NCI-H446 treated with DMSO at 0.1 percent for 48 hours (cell line): ENCODE results near the gene CROCC2.

Source experiments
- DNase-seq: peaks from one replicate; lab custom pipeline; 2025; lab: John Stamatoyannopoulos, UW

CROCC2 gene

GRCh38 chr2:240906141-240906910, at the start of gene CROCC2:
Gene CROCC2 (plus strand): TSS chr2:240906336. CDS start chr2:240906514, 178 bp downstream.
- no peak for DNase-seq

DNA sequence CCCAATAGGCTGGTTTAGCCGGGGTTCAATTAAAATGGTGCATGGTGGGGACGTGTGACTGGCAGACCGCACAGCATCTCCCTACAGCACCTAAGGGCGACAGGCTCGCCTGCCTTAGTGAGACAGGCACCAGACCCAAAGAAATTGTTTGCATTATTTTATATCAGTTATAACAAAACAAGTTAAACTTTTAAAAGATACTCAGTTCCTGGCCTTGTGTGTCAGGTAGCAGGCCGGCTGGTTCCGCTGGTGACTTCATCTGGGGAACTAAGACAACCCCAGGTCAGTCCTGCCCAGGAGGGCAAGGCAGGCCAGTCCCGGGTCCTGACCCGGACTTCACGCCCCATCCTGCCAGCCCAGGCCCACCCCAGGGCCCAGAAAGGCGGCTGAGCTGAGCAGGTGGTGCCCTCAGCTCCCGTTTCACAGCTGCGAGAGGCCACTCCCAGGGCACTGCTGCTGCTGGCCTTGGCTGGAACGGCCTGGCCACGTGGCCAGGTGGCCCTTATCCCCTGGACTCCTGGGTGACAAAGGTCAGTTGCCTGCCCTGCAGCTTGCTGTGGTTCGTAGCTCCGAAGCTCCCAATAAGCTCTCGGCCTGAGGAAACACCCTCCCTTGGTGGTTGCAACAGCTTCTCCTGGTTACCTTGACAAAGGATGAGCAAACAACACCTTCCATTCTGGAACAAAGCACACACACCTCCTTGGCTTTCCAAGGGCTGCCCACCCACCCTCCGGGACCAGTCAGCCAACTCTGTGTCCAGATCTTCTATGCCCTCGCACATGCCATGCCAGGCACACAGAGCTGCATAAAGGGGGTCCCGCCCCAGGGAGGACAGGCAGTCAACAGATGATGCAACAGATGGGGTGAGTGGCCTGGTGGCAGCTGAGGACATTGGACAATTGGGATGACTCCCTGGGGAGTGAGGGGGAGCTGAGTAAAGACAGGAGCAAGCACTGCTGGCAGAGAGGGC, 48.8 kb upstream of the CROCC2 start:
- DNase-seq: no peak

- DNase-seq: no peak
Observed at GRCh38 chr2:240858321-240858720, 47.8 kb upstream of the CROCC2 start.

DNA sequence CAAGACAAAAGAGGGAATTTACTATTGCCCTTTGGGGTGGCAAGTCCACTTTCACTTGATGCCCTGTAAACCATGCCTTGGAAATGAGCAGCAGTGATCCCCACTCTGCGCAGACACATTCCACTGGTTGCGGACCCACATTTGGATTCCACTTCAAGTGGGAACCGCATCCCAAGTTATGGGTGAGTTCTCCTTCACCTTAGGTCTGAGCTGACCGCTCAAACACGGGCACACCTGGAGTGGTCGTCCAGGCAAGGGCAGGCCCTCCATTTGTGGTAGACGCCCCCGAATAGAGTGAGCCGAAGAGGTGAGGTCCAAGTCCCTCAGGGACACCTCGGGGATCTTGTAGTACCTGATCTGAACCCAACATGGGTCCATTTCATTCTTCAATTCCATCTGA, 47.3 kb upstream of the CROCC2 start:
- no peak for DNase-seq

GRCh38 chr2:240861547-240861946, 44.6 kb upstream of the CROCC2 start:
- no peak for DNase-seq

- no peak for DNase-seq
Observed at GRCh38 chr2:240864475-240864874, 41.7 kb upstream of the CROCC2 start.

DNA sequence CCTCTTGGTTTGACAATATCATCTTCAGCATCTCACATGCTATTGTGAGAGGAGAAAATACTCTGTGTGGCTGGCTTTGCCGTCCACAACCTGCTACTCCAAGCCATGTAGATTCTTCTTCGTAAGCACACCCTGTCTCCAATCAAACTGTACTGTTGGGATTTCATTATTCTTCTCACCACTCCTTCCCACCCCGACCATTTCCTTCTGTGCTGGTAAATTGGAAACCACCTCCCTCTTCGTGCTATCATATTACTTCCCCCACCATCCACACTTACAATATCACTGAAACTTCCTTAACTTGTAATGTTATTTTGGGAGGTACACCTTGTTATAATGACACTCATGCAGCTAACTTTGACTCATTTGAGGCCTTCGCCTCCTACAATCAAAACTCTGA, 40.7 kb upstream of the CROCC2 start:
- DNase-seq: no peak

- no peak for DNase-seq
Observed at GRCh38 chr2:240868286-240869108, 37.6 kb upstream of the CROCC2 start, which contains the start of gene AGXT. Gene AGXT (plus strand): TSS chr2:240868824. CDS start chr2:240868866, 42 bp downstream.

- no peak for DNase-seq
Observed at GRCh38 chr2:240869109-240869955, 36.8 kb upstream of the CROCC2 start.

DNA sequence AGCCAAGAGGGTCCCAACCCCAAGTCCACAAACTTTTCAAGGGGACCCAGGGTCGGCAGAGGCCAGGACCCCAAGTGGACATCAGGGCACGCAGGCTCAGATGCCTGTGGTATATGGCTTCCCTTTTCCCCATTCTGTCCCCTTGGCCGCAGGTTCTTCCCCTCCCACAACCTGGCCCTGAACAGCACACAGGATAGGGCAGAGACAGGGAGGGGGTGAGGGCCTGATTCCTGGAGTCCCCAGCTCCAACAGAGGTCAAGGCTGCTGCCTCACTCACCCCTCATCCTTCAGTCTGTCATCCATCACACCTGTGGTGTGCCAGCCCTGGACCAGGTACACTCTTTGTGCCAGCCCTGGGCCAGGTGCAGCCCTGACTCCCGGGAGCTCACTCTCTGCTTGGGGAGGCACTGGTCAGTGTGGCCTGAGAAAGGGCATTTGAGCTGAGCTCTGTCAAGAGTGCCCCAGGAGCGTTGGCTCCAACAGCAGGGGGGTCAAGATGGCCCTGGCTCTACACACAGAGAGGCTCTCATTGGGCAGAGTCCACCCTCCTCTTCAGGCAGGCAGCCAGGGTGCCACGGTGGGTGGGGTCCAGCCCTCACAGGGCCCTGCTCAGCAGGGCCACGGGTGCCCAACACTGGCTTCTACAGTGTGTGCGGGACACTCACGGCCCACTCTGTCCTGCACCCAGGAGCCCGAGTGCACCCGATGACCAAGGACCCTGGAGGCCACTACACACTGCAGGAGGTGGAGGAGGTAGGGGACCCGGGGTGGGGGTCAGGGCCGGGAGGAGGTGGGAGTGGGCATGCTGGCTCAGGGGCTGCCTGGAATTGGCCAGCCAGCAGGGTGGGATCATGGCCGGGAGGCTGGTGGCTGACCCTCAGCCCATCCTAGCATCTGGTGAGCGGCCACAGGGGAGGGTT, 35.9 kb upstream of the CROCC2 start:
- DNase-seq: no peak

DNA sequence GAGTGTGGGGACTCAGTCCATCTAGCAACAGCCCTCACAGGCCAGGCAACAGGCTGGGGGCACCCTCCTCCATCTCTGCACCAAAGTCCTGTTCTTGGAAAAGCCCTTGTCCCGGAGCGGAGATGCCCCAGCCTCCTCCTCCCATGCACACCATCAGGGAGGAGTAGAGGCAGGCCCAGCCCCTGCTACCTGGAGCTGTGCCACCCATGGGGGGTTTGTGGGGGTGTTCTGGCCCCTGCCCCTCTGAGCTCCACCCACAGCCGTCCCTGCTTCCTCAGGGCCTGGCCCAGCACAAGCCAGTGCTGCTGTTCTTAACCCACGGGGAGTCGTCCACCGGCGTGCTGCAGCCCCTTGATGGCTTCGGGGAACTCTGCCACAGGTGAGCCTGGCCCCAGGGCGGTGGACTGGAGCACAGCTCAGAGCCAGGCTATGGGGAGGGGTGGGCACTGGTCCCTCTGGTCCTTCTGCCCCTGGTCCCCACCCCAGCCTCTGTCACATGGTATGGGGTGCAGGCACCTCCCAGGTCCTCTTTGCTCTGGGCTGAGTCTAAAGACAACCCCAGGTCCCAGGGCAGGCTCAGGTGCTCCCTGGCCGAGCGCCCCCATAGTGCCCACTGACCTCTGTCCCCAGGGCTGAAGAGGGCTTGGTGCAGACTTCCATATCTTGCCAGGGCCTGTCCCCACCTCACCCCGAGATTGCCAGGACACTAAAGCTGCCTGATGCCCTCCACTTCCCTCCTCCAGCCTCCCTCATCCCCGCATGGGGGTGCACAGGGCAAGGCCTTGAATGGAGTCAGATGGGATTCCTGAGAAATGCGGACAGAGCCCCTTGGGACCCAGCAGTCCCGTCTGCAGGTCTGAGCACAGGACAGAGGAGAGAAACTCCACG, 34.8 kb upstream of the CROCC2 start:
- DNase-seq: no peak

DNA sequence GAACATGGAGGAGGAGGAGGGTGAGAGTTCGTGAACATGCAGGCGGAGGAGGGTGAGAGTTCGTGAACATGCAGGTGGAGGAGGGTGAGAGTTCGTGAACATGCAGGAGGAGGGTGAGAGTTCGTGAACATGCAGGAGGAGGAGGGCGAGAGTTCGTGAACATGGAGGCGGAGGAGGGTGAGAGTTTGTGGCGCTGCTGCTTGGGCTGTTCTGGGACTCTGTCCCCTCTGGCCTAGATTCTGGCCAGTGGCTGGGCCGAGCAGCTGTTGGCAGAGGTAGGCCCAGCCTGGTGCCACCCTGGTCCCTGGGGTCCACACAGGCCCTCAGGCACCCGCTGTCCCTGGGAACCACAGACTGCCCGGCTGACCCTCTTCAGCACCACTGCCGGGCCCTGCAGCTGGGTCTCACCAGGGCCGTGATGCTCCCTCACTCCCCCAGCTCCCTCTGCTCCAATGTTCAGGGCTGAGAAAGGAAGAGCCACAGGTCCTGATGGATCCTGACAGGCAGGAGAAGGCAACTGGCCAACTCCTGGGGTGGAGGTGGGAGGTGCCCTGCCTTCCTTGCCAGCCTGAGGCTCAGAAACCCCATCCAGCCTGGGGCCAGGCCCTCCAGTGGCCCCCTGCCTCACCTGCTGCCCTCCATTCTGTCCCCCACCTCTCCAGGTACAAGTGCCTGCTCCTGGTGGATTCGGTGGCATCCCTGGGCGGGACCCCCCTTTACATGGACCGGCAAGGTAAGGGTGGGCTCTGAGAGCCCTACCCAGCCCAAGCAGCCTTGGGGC, 33.6 kb upstream of the CROCC2 start:
- no peak for DNase-seq

- DNase-seq: no peak
Observed at GRCh38 chr2:240873098-240873788, 32.9 kb upstream of the CROCC2 start.

DNA sequence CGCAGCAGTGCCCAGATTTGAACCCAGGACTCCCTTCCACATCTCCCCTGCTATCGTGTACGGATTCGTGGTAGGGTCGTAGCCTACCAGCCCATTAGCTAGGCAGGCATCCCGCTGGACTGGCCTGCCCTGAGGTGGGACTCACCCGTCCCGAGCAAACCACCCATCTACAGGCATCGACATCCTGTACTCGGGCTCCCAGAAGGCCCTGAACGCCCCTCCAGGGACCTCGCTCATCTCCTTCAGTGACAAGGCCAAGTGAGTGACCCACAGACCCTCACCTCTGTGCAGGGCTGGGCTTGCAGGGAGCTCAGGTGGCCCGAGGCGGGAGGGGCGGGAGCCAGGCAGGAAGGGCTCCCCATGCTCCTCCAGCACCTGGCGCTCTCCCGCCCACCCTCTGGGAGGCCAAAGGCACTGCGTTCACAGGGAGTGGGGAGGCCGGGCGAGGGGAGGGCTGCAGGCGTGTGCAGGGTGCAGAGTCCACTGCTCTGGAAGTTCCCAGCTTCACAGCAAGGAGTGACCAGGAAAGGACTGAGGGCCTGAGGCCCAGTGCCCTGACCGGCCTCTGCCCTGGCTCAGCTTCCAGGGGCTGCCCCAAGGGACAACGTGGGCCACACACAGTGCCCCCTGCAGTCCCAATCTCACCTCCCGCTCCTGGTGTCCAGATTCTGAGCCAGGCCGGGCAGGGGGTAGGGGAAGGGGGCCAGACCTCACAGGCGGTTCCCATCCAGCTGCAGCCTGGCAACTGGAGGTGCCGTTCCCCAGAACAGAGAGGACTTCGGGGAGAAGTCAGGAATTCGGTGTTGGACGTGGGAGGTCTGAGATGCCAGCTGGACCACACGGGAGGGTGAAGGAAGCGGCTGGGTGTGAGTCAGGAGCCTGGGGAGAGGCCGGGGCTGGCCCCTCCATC, 32.1 kb upstream of the CROCC2 start:
- DNase-seq: no peak

DNA sequence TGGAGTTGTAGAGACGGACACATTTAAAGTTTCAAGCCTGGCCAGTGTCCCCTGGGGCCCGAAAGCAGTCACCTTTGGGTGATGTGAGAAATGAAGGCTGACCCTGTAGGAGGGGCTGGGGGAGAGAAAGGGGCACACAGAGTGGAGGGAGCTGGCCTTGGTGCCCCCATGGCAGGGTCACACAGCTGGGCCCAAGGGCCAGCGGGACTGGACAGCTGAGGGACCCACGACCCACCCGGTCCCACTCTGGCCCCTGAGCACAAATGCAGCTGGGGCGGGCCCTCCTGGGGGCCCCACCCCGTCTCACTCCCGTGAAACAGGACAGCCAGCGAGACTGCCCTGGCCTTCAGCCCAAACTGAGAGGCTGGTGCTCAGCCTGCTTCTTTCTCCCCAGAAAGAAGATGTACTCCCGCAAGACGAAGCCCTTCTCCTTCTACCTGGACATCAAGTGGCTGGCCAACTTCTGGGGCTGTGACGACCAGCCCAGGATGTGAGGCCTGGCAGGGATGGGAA, 31.4 kb upstream of the CROCC2 start:
- DNase-seq: no peak
